GM12874 (cell line): Measurements from ENCODE around the gene ACVRL1.

Source experiments
- TF ChIP-seq, protein P1 (sequence below): IDR thresholded peaks from 2 replicates; pipeline ENCODE4 v1.5.1; 2011; ENCODE audit warnings: low read depth, mild to moderate bottlenecking, control low read depth, low read length, moderate library complexity; ENCODE audit not compliant: insufficient read depth

The ACVRL1 gene

GRCh38 chr12:51942501-51943000, 35.2 kb downstream of the ACVRL1 start:
- TF ChIP-seq, protein P1, sequence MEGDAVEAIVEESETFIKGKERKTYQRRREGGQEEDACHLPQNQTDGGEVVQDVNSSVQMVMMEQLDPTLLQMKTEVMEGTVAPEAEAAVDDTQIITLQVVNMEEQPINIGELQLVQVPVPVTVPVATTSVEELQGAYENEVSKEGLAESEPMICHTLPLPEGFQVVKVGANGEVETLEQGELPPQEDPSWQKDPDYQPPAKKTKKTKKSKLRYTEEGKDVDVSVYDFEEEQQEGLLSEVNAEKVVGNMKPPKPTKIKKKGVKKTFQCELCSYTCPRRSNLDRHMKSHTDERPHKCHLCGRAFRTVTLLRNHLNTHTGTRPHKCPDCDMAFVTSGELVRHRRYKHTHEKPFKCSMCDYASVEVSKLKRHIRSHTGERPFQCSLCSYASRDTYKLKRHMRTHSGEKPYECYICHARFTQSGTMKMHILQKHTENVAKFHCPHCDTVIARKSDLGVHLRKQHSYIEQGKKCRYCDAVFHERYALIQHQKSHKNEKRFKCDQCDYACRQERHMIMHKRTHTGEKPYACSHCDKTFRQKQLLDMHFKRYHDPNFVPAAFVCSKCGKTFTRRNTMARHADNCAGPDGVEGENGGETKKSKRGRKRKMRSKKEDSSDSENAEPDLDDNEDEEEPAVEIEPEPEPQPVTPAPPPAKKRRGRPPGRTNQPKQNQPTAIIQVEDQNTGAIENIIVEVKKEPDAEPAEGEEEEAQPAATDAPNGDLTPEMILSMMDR, result no peak

DNA sequence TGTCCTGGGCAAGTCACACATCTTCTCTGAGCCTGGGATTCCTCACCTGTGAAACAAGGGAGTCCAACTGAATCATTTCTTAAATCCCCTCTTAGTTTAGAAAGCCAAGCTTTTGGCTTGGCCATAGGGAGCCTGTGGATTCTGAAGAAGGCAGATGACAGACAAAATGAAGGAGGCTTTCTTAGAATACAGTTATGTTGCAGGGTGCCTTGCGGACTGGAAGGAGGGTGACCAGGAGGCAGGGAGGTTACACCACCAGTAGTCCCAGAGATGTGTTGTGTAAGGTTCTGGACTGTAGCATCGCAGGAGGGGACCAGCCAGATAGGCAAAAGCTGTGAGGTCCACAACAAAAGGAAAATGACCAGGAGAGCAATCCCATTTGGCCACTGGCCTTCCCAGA, 36.0 kb downstream of the ACVRL1 start:
- TF ChIP-seq, protein P1, result no peak

- TF ChIP-seq, protein P1, result no peak
These were observed 37.4 kb downstream of the ACVRL1 start for GRCh38 chr12:51944608-51945233.

DNA sequence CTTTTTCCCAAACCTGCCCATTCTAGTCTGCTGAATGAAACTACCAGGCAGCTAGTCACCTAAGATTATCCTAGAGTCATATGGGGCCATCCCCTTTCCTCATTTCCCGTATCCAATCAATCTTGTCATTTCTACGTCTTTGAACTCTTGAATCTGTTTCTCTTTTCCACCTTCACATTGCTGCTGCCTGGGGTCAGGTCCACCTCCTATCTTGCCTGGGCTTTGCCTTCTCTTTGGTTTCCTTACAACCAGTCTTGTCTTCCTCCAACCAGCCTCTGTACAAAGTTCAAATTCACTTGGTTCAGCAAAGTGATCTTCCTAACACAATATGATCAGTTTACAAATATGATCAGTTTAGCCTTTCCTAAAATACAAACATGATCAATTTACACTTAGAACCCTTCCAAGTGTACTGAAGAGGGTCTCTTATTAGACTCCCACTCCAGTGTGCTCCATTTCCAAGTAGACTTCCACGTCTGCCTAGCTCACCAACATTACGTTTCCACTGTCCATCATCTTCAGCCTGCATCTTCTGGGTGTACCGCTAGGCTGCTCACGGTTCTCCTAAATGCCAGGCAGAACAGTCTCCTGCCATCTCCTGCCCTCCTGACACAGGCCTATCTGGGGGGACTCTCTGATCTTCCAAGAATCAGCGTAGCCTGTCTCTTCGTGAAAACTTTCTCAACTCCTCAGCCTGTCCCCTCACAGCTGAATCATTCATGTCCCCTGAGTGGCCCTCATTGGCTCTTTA, 40.1 kb downstream of the ACVRL1 start:
- TF ChIP-seq, protein P1, result no peak

DNA sequence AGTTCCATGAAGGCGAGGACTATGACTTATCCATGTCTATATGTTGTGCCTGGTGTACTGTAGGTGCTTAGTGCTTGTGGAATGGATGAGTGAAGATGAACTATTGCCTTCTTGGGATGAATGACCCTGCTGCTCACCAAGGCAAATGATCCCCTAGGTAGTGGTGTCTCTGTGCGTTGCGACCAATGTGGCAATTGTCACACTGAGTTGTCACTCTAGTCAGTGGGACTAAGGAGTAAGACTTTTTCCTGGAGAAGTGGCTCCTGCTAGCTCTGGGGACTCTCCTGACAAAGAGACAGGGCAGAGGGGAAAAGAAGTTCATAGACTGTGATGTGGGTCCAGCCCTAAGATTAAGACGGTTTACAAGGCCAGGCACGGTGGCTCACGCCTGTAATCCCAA, 40.8 kb downstream of the ACVRL1 start:
- TF ChIP-seq, protein P1, result no peak

GRCh38 chr12:51949342-51950030, 42.2 kb downstream of the ACVRL1 start:
- TF ChIP-seq, protein P1, result no peak

- TF ChIP-seq, protein P1, result no peak
These were observed 43.4 kb downstream of the ACVRL1 start for GRCh38 chr12:51950682-51951198.
